Kidney capillary endothelial cell (primary cell): Measurements from ENCODE around the gene SPRYD7.
A peak's percentile ranks its signal among the peaks of the same experiment; 100 is the strongest.
"Not testable (repeated sequence)": the region's sequence is repeated elsewhere in the genome, so short reads cannot be mapped to it uniquely, and the experiment has no call there.

Experiments
- DNase-seq: peaks from one replicate; pipeline ENCODE4 v3.0.0-alpha.2; 2018; ENCODE audit warnings: low spot score

SPRYD7 gene, protein sequence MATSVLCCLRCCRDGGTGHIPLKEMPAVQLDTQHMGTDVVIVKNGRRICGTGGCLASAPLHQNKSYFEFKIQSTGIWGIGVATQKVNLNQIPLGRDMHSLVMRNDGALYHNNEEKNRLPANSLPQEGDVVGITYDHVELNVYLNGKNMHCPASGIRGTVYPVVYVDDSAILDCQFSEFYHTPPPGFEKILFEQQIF

GRCh38 chr13:49936075-49936967, at the start of gene SPRYD7:
TSS of gene SPRYD7 (minus strand) at chr13:49936340. CDS start at chr13:49936235, 105 bp downstream.
- DNase-seq = peak; percentile 94

DNA sequence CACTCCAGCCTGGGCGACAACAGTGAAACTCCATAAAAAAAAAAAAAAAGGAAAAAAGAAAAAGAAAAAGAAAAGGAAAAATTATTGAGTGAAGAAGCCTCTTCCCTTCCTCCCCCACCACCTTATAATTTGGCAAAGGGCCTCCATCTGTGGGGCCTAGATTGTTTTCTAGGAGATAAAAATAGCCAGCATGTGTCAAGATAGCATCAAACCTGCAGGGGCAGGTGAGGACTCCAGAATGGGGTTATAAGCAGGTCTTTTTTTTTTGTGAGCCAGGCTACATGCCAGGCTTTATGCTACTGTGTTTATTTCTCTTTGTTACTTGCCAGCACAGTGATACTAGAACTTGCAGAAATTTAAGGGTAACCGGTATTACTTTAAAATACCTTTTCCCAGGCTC, 49.0 kb upstream of the SPRYD7 start:
- DNase-seq = no peak

- DNase-seq = no peak
Observed at GRCh38 chr13:49980266-49980665, 44.1 kb upstream of the SPRYD7 start.

GRCh38 chr13:49977992-49978391, 41.9 kb upstream of the SPRYD7 start:
- no peak for DNase-seq

DNA sequence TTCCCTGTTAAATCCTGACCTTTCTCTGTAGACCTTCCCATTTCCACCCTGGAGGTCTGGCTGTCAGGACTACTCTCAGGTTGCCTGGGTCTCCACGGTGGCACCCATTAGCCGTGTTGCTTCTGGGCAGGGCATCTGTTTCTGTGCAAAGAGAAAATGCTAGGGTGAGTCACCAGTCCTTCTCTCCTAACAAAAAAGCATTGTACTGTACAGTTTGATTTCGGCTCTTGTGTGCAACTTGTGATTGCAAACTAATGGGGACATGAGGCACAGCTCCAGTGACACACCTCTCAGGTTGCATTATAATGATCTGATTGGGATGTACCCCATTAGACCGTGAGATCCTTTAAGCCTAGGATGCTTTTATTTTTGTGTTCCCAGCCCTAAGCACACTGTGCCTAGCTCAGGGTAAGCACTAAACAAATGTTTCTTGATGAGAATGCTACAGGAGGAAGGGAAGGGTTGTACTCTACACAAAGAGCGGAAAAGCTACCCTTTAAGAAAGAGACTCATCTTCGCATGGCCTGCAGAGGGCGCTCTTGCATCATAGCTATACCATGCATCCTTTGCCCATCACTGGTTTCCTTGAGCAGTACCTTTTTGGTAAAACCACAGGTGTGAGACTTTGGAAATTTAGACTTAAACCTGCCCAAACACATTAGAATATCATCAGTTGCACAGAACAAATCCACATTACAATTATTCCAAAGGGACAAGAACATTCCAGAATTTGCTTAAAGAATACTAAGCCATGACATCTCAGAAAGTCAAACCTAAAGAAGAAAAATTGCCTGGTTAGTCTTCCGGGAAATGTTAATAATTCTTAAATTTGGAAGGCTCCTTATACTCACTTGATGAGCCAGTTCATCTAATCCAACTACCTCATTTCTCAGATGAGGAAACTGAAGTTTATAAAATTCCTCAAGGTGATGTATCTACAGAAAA, 40.4 kb upstream of the SPRYD7 start:
- DNase-seq = peak; percentile 75

- no peak for DNase-seq
Observed at GRCh38 chr13:49975826-49976225, 39.7 kb upstream of the SPRYD7 start.

- no peak for DNase-seq
Observed at GRCh38 chr13:49972709-49973108, 36.6 kb upstream of the SPRYD7 start.

- DNase-seq = no peak
Observed at GRCh38 chr13:49967456-49967855, 31.3 kb upstream of the SPRYD7 start.

DNA sequence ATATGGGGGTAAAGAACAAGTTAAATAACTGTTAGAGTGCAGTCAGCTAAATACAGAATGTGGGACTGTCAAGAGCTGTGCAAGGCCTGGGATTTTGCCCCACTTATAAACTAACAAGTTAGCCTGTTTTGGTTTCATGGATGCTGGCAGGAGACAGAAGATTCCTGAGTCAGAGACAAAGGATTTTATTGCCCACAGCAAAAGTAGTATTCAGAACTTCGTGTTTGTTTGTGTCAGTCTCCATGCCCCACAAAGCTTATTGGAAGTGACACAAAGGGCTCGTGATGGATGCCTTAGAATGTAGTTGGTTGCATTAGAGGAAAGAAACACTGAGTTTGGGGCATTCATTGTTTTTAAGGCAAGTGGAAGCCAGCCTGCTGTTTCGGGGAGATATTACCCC, 22.2 kb upstream of the SPRYD7 start:
- DNase-seq = no peak

- no peak for DNase-seq
Observed at GRCh38 chr13:49956131-49956530, 20.0 kb upstream of the SPRYD7 start.

DNA sequence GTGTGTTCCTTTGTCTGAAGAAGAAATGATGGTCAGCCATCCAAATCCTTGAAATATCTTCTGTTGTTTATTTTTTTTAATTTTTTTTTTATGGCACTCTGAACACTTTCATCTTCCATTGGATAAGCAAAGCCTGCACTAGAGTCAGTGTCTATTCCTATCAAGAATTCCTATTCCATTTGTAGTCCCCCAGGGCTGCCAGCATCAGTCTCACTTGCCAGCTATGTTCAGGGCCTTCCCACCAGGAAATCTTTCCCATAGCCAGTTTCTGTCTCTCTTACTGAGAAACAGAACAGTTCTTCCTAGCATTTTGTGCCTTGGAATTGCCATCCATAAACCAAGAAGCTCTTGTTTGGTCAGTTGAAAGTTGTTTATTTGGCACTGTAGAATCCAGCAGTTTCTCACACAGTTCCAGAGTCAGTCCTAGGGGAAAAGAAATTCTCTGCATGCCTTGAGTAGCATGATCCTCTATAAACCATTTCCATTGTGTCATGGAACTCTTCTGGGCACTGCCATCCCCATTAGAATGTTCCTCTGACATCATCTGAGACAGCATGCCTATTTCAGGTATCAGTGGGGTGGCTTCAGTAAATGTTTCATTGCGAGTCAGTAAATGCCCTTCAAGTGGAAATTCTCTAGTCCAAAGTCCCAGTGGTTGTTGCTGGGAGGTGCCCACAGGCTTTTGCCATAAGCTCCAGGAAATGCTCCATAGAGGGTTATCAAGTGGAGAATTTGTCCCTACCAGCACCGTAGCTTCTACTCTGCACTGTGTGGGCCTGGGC, 18.7 kb upstream of the SPRYD7 start:
- no peak for DNase-seq

DNA sequence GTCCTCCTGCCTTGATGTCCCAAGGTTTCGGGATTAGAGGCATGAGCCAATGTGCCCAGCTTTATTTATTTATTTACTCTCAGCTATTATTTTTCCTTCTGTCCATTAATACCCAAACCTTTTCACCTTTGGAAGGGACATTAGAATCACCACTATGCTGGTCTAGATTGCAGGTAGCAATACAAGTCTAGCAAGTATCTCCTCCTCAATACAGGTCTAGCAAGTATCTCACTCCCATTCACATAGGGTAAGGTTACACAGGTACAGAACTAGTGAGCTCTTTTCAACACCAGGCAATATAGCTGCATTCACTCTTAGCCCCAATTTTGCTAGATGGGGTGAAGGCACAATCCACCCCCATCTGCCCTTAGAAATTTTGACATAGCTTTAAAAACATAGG, 17.4 kb upstream of the SPRYD7 start:
- no peak for DNase-seq

GRCh38 chr13:49951754-49952535, 15.8 kb upstream of the SPRYD7 start:
- no peak for DNase-seq

GRCh38 chr13:49948777-49949270, 12.7 kb upstream of the SPRYD7 start:
- not testable (repeated sequence) for DNase-seq

DNA sequence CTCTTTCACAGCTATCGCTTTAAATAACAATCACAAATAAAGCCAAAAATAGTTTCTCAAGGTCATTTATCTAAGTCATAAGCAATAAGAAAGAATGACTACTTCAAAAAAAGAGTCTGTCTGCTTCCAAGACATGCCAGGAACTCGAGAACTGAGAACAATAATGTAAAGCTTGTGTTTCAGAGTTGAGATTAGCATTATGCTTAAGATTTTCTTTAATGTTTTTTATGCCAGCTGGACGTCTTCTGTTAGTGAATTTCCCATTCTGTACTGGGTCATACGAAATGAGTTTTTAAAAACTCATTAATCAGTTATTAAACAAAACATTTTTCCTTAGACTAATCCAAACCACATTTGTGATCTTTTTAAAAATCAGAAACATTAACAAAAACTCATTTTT, 3.2 kb upstream of the SPRYD7 start:
- no peak for DNase-seq

DNA sequence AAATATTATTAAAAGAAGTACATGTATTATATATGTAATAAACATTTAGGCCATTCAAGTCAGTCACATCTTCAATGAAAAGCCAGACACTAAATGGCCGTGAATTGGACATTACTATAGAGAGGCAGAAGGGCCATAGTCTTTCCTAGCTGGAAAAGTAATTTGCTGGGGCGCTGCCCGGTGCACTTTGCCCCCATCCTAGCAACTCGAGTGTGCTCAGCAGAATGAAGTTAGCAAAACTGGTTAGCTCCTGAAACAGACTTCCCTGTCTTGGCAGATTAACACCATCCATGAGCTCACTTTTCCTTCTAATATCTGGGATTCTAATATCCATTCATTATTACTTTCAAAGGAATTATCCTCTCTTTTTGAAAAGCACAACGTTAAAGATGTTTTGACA, 2.8 kb upstream of the SPRYD7 start:
- no peak for DNase-seq

DNA sequence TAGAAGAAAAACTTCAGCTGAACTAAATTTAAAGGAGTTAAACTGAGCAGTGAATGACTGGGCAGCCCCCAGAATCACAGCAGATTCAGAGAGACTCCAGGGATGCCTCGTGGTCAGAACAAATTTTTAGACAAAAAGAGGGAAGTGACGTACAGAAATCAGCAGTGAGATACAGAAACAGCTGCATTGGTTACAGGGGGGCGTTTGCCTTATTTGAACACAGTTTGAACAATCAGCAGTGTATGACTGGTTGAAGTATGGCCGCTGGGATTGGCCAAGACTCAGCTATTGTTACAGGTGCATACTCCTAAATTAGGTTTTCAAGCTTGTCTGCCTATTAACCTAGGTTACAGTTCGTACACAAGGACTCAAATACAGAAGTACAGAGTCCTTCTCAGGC, 2.2 kb upstream of the SPRYD7 start:
- no peak for DNase-seq

GRCh38 chr13:49936968-49937273, 781 bp upstream of the SPRYD7 start:
- DNase-seq = no peak

GRCh38 chr13:49935171-49936074, 717 bp downstream of the SPRYD7 start:
- DNase-seq = peak; percentile 61

DNA sequence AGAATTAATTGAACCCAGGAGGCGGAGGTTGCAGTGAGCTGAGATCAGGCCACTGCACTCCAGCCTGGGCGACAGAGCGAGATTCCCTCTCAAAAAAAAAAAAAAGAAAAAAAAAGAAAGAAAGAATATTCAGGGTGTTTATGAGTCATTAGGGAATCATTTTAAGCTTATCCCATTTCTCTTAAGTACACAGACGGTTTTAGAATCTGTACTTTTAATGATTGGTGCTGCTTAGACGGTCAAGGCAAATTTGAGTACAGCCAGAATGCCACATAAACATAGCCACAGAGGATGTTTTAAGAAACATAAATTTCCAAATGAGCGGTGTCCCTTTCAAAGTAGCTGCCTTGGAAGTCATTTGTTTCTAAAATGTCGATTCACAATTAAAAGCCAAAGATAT, 2.6 kb downstream of the SPRYD7 start:
- no peak for DNase-seq
